Pancreas (tissue), 10 donors: Measurements from ENCODE around the gene PIBF1. TPM values are rescaled to one million over a fixed set of nuclear protein-coding genes. Genes with fewer than 3 reads are reported as not detected.

Source experiments
- ATAC-seq, 4 donors: fragments of 200-7000 bp; cut with Tn5 transposase; one replicate each; pipeline versions ENCODE4 v1.8.0 to v1.9.1; 2020; ENCODE audit warnings: mild to moderate bottlenecking in 4 of 4, moderate library complexity in 4 of 4
- DNase-seq, 6 donors: peaks; one replicate each; pipeline ENCODE4 v3.0.0-alpha.2; 2020
- FAIRE-seq: peaks from 2 replicates; lab custom pipeline; 2012; peaks lifted over from hg19 to GRCh38; lab: Jason Lieb, UNC
- H3K27ac ChIP-seq, 4 donors: fragments of 200-600 bp; sonication (generic); 1 replicate in 3 of 4; 2 replicates in 1 of 4; pipeline versions ENCODE4 v1.5.0 to v1.8.0; 2020
- H3K27me3 ChIP-seq, 4 donors: fragments of 200-600 bp; one replicate each; pipeline ENCODE4 v1.8.0; 2021
- H3K36me3 ChIP-seq, 3 donors: fragments of 200-600 bp; sonication (generic) in 1 of 3; one replicate each; pipeline versions ENCODE4 v1.5.0 to v1.8.0; 2020 to 2021
- H3K4me1 ChIP-seq, 3 donors: fragments of 200-600 bp; one replicate each; pipeline ENCODE4 v1.8.0; 2021
- H3K4me3 ChIP-seq, 4 donors: fragments of 200-600 bp; sonication (generic) in 2 of 4; one replicate each; pipeline versions ENCODE4 v1.5.0 to v1.8.0; 2020 to 2021
- H3K9me3 ChIP-seq, 4 donors: fragments of 200-600 bp; one replicate each; pipeline ENCODE4 v1.8.0; 2021
- WGBS, 2 donors: extraction: QIAGEN DNeasy Blood & Tissue Kit; methylation state at CpG; one replicate each; pipeline ENCODE4 v1.1.7; 2013; 5-methylcytosine and 5-hydroxymethylcytosine counted together
- intact Hi-C, 3 donors: fragments of 100-400 bp; cut with DNase I; formaldehyde crosslinking; loops; one replicate each; pipeline versions ENCODE4 v1.11.1 to v1.14.2; 2022
- polyA plus RNA-seq, 2 donors: library from polyadenylated mRNA; stranded (reverse); fragments of 200-250 nt; gene quantifications; one replicate each; pipeline ENCODE4 v1.2.3, GENCODE V29; 2013
- total RNA-seq, 6 donors: library from RNA; stranded (reverse); fragmentation: NEBNext Ultra II Directional in 4 of 6; extraction: Animal tissue kit (Norgen Biotek cat#: 25700) in 4 of 6; gene quantifications; one replicate each; pipeline versions ENCODE4 v1.2.1 to v1.2.4, GENCODE V29; 2021 to 2023
- TF ChIP-seq, protein P1 (sequence below), 4 donors: fragments of 200-600 bp; sonication (generic) in 3 of 4; IDR thresholded peaks; one replicate each; pipeline versions ENCODE4 v1.5.0 to v1.8.0; 2021; ENCODE audit warnings: antibody characterized with exemption in 4 of 4
- donor health status: healthy with polysubstance abuse.
- donor health status: DM: no; HTN: no; CAD: no; lungs with moderate emphysema.
- donor health status: DM: no; HTN: no; CAD: no.
- donor health status: control.
- donor health status: control.
- donor health status: Bipolar disorder and iron deficiency.
- donor health status: DM: yes; HTN: yes; CAD: no.
- donor health status: DM: no; HTN: no; CAD: no.
- donor health status: DM: no; HTN: no; CAD: no.
- donor health status: DM: yes; HTN: yes; CAD: no.

The PIBF1 gene, protein sequence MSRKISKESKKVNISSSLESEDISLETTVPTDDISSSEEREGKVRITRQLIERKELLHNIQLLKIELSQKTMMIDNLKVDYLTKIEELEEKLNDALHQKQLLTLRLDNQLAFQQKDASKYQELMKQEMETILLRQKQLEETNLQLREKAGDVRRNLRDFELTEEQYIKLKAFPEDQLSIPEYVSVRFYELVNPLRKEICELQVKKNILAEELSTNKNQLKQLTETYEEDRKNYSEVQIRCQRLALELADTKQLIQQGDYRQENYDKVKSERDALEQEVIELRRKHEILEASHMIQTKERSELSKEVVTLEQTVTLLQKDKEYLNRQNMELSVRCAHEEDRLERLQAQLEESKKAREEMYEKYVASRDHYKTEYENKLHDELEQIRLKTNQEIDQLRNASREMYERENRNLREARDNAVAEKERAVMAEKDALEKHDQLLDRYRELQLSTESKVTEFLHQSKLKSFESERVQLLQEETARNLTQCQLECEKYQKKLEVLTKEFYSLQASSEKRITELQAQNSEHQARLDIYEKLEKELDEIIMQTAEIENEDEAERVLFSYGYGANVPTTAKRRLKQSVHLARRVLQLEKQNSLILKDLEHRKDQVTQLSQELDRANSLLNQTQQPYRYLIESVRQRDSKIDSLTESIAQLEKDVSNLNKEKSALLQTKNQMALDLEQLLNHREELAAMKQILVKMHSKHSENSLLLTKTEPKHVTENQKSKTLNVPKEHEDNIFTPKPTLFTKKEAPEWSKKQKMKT
- total RNA-seq (10 to 100 TPM in 1 of 6 donors, 1 to 10 TPM in 5; 6.1 to 11.4 (median 8.9) TPM), polyA plus RNA-seq (10 to 100 TPM in 1 of 2 donors, 1 to 10 TPM in 1; 8.3 to 13.5 TPM)

- TF ChIP-seq, protein P1, sequence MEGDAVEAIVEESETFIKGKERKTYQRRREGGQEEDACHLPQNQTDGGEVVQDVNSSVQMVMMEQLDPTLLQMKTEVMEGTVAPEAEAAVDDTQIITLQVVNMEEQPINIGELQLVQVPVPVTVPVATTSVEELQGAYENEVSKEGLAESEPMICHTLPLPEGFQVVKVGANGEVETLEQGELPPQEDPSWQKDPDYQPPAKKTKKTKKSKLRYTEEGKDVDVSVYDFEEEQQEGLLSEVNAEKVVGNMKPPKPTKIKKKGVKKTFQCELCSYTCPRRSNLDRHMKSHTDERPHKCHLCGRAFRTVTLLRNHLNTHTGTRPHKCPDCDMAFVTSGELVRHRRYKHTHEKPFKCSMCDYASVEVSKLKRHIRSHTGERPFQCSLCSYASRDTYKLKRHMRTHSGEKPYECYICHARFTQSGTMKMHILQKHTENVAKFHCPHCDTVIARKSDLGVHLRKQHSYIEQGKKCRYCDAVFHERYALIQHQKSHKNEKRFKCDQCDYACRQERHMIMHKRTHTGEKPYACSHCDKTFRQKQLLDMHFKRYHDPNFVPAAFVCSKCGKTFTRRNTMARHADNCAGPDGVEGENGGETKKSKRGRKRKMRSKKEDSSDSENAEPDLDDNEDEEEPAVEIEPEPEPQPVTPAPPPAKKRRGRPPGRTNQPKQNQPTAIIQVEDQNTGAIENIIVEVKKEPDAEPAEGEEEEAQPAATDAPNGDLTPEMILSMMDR (IDR thresholded peaks at IDR 0.05), result no peak
- Histone ChIP-seq H3K27ac (peak within 1 kb of the TSS; percentile 49 to 73 (median 66)), H3K9me3 (peaks cover 0 to 3% (median 0%) of the 10 kb centered on the region in 4 donors), H3K4me1 (peaks cover 8 to 24% (median 16%) of the 10 kb centered on the region in 3 donors), H3K36me3 (peaks cover 0 to 13% (median 8%) of the 10 kb centered on the region in 3 donors), H3K4me3 (peak within 1 kb of the TSS; percentile 68 to 98 (median 88)), H3K27me3 (no peaks in the 10 kb centered on the region)
- FAIRE-seq (peak; percentile 98), ATAC-seq (peak; percentile 99 to 100 (median 100)), DNase-seq (peak; percentile 92 to 97 (median 96))
- intact Hi-C loops, result no loop called here
- 0% methylated on average over 81 of the region's 81 CpGs for WGBS, 2 donors
Measured at GRCh38 chr13:72781451-72782439, at the start of gene PIBF1, which contains the start of gene DIS3. Gene PIBF1 (plus strand): TSS chr13:72782133. CDS start chr13:72783470, 1,337 bp downstream. Gene DIS3 (minus strand): TSS chr13:72781900. CDS start chr13:72781832, 68 bp downstream.

DNA sequence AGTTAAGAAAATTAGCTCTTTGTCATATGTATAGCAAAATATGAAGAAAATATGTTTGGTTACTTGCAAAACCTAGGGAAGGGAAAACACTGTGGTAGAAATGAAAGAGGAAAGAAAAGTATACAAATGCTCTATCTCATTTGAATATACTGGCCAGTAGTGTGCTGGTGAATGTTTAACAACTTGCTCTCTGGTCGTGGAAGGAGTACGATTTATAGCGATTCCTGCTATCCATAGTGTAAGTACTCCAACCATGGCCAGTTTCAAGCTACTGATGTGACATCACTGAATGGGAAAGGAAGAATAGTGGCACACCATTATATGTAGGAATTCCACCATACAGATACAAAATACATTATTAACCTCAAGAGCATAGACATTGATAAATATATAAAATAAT lies 44.9 kb upstream of the PIBF1 start:
- H3K27me3 ChIP-seq, result no peaks in the 10 kb centered on the region
- FAIRE-seq, result no peak
- no peaks in the 10 kb centered on the region for H3K4me1 ChIP-seq
- TF ChIP-seq, protein P1 (IDR thresholded peaks at IDR 0.05), result no peak
- H3K9me3 ChIP-seq, result no peaks in the 10 kb centered on the region
- ATAC-seq, result no peak
- no peak overlapping the region for H3K4me3 ChIP-seq
- no peak for DNase-seq
- 74 to 80% methylated on average over 3 of the region's 3 CpGs for WGBS, 2 donors
- intact Hi-C loops, result no loop called here
- H3K36me3 ChIP-seq, result no peaks in the 10 kb centered on the region
- H3K27ac ChIP-seq, result no peak overlapping the region

DNA sequence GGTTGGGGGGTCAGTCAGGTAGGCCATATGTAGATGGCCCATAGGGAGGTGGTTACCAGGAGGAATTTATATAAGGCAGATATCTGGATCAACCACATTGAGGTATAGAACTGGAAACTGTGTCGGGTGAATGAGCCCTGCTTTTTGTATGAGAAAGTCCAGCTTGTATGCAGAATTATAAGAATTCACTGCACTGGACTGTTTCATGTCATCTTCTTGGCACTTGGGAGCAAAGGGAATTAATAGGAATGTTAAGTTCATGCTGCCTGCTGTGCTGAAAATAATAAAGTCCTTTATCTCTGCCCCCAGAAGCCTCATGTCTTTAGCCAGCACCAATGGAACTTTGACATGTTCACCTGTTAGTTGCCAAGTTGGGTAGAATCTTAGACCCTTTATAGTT lies 41.9 kb upstream of the PIBF1 start:
- no peaks in the 10 kb centered on the region for H3K9me3 ChIP-seq
- no peak overlapping the region for H3K27ac ChIP-seq
- intact Hi-C loops, result no loop called here
- no peak for FAIRE-seq
- H3K4me1 ChIP-seq, result no peaks in the 10 kb centered on the region
- 70 to 86% methylated on average over 1 of the region's 1 CpG for WGBS, 2 donors
- ATAC-seq, result no peak
- no peaks in the 10 kb centered on the region for H3K27me3 ChIP-seq
- no peak for DNase-seq
- no peaks in the 10 kb centered on the region for H3K36me3 ChIP-seq
- H3K4me3 ChIP-seq, result no peak overlapping the region
- TF ChIP-seq, protein P1 (IDR thresholded peaks at IDR 0.05), result no peak

DNA sequence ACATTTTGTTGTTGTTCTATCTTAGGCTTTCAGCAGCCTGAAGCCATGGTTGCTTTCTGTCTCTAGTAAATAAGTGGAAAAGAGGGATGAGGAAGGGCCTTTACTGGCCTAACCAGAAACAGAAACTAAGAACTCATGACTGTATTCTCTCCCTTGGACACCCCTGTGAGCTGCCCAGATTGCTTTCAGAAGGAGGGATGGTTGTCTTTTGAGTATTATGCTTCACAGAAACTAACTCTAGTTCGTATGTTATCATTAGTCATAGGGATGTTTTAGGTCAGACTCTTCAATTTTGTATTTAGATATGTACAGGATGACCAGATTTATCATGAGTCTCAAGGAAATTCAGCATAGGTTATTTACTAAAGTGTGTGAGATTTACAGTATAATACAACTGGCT lies 36.7 kb upstream of the PIBF1 start:
- WGBS, 2 donors, result 71 to 82% methylated on average over 1 of the region's 1 CpG
- Histone ChIP-seq H3K36me3 (peaks cover 0 to 10% (median 0%) of the 10 kb centered on the region in 3 donors), H3K9me3 (no peaks in the 10 kb centered on the region), H3K4me3 (no peak overlapping the region), H3K4me1 (no peaks in the 10 kb centered on the region), H3K27ac (no peak overlapping the region), H3K27me3 (no peaks in the 10 kb centered on the region)
- DNase-seq, result no peak
- no peak for ATAC-seq
- TF ChIP-seq, protein P1 (IDR thresholded peaks at IDR 0.05), result no peak
- FAIRE-seq, result no peak
- intact Hi-C loops, result no loop called here
